Liver (tissue), 9 donors: ENCODE measurements around the gene MAGI1. TPM values are rescaled to one million over a fixed set of nuclear protein-coding genes. Genes with fewer than 3 reads are reported as not detected.

Experiments used
- DNase-seq: peaks from one replicate; pipeline ENCODE4 v3.0.0-alpha.2; 2017; ENCODE audit warnings: low spot score
- H3K27ac ChIP-seq, 2 donors: one replicate each; pipeline ENCODE4 v1.7.0; 2013; ENCODE audit warnings: inconsistent platforms in 2 of 2, low read length in 2 of 2, control low read depth in 1 of 2, low read depth in 1 of 2, mild to moderate bottlenecking in 1 of 2
- H3K27me3 ChIP-seq, 4 donors: one replicate each; pipeline versions ENCODE4 v1.6.1 to v1.7.0; 2013; ENCODE audit warnings: low read length in 3 of 4, inconsistent platforms in 1 of 4, mild to moderate bottlenecking in 1 of 4, moderate library complexity in 1 of 4; ENCODE audit not compliant: control insufficient read depth in 4 of 4, insufficient read depth in 4 of 4
- H3K36me3 ChIP-seq, 4 donors: one replicate each; pipeline versions ENCODE4 v1.6.1 to v1.7.0; 2013; ENCODE audit warnings: low read length in 3 of 4, mild to moderate bottlenecking in 3 of 4, low read depth in 1 of 4, moderate library complexity in 1 of 4; ENCODE audit not compliant: control insufficient read depth in 4 of 4, insufficient read depth in 3 of 4
- H3K4me1 ChIP-seq, 4 donors: one replicate each; pipeline versions ENCODE4 v1.6.1 to v1.7.0; 2013; ENCODE audit warnings: low read length in 3 of 4, mild to moderate bottlenecking in 3 of 4, moderate library complexity in 1 of 4; ENCODE audit not compliant: control insufficient read depth in 4 of 4, insufficient read depth in 4 of 4
- H3K4me3 ChIP-seq, 3 donors: one replicate each; pipeline versions ENCODE4 v1.6.1 to v1.7.0; 2013; ENCODE audit warnings: low read length in 3 of 3, control low read depth in 1 of 3, low read depth in 1 of 3, mild to moderate bottlenecking in 1 of 3
- H3K9ac ChIP-seq, 2 donors: one replicate each; pipeline ENCODE4 v1.7.0; 2013; ENCODE audit warnings: low read length in 2 of 2, mild to moderate bottlenecking in 2 of 2, moderate library complexity in 2 of 2, control low read depth in 1 of 2, low read depth in 1 of 2
- H3K9me3 ChIP-seq, 4 donors: one replicate each; pipeline versions ENCODE4 v1.6.1 to v1.7.0; 2013; ENCODE audit warnings: low read length in 3 of 4; ENCODE audit not compliant: control insufficient read depth in 4 of 4
- EGR1 ChIP-seq, 2 donors: IDR thresholded peaks; 2 replicates each; pipeline ENCODE4 v1.6.1; 2016 to 2018; ENCODE audit warnings: antibody characterized with exemption in 2 of 2, low read depth in 2 of 2
- FOXA1 ChIP-seq: IDR thresholded peaks from 2 replicates; pipeline ENCODE4 v1.6.1; 2016; ENCODE audit warnings: antibody characterized with exemption
- FOXA2 ChIP-seq: IDR thresholded peaks from 2 replicates; pipeline ENCODE4 v1.6.1; 2016; ENCODE audit warnings: antibody characterized with exemption
- HNF4A ChIP-seq, 2 donors: conservative IDR thresholded peaks; 2 replicates each; pipeline ENCODE4 v1.6.1; 2016; ENCODE audit warnings: antibody characterized with exemption in 2 of 2, mild to moderate bottlenecking in 2 of 2
- HNF4G ChIP-seq: IDR thresholded peaks from 2 replicates; pipeline ENCODE4 v1.6.1; 2016; ENCODE audit warnings: antibody characterized with exemption
- JUND ChIP-seq, 2 donors: IDR thresholded peaks; 2 replicates each; pipeline ENCODE4 v1.6.1; 2016; ENCODE audit warnings: antibody characterized with exemption in 2 of 2
- NR2F2 ChIP-seq: IDR thresholded peaks from 2 replicates; pipeline ENCODE4 v1.6.1; 2016; ENCODE audit warnings: antibody characterized with exemption
- RAD21 ChIP-seq, 2 donors: IDR thresholded peaks; 2 replicates each; pipeline ENCODE4 v1.6.1; 2016; ENCODE audit warnings: antibody characterized with exemption in 2 of 2, mild to moderate bottlenecking in 2 of 2
- SP1 ChIP-seq: IDR thresholded peaks from 2 replicates; pipeline ENCODE4 v1.6.1; 2018; ENCODE audit warnings: antibody characterized with exemption, mild to moderate bottlenecking
- WGBS: extraction: QIAGEN DNeasy Blood & Tissue Kit; methylation state at CpG from one replicate; pipeline ENCODE4 v1.1.7; 2013; 5-methylcytosine and 5-hydroxymethylcytosine counted together
- polyA plus RNA-seq, 2 donors: library from polyadenylated mRNA; stranded (reverse) in 1 of 2; unstranded in 1 of 2; fragments of 200-250 nt in 1 of 2; fragments of >200 nt in 1 of 2; fragmentation: Nextera tagmentation in 1 of 2; extraction: Ambion mirVana in 1 of 2; gene quantifications; one replicate each; pipeline versions ENCODE4 v1.2.1 to v1.2.3, GENCODE V29; 2013 to 2015
- total RNA-seq, 2 donors: library from RNA; depleted of rRNA; stranded (reverse); fragments of >200 nt; gene quantifications; one replicate each; pipeline ENCODE4 v1.2.3, GENCODE V29; 2014
- TF ChIP-seq, protein P1 (sequence below): IDR thresholded peaks from 2 replicates; pipeline ENCODE4 v1.6.1; 2016; ENCODE audit warnings: antibody characterized with exemption
- TF ChIP-seq, protein P2 (sequence below): IDR thresholded peaks from 2 replicates; pipeline ENCODE4 v1.6.1; 2016; ENCODE audit warnings: antibody characterized with exemption
- TF ChIP-seq, protein P3 (sequence below): fragments of 150-350 bp; IDR thresholded peaks from 2 replicates; pipeline ENCODE4 v1.5.1; 2017; ENCODE audit warnings: improper control_type of control experiment, low read depth, low read length; ENCODE audit not compliant: missing input control
- TF ChIP-seq, protein P4 (sequence below): IDR thresholded peaks from 2 replicates; pipeline ENCODE4 v1.6.1; 2016; ENCODE audit warnings: antibody characterized with exemption, mild to moderate bottlenecking
- donor health status: healthy.
- donor health status: healthy.
- donor health status: healthy.
- donor health status: healthy.
- donor health status: healthy.

The MAGI1 gene
- total and polyA plus RNA-seq, 4 donors: 9.6 to 68.8 (median 14.0) TPM

DNA sequence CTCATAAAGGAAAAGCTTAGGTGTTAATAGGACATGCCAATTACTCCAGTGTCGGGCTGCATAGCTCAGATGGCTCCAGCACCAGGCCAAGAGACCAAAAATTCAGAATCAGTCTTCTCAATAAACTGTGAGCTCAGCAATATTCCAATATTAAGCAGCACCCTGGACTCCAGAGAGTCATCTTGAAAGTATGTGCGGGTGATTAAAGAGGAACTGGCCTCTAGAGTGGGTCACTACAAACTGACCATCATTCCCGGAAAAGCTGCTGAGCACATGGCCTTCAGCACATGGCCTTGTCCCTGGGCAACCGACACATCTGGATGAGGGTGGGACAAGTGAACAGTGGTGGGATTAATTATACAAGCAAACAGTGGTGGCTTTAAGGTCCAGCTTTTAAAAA, 59.0 kb downstream of the MAGI1 start:
- WGBS: 88% methylated on average over 4 of the region's 4 CpGs
- TF ChIP-seq EGR1 (IDR thresholded peaks at IDR 0.05; ENCODE audit: low read depth in 2 of 2) (no peak), NR2F2 (no peak), JUND (IDR thresholded peaks at IDR 0.05) (no peak)
- TF ChIP-seq, protein P1, sequence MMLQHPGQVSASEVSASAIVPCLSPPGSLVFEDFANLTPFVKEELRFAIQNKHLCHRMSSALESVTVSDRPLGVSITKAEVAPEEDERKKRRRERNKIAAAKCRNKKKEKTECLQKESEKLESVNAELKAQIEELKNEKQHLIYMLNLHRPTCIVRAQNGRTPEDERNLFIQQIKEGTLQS: no peak
- H3K27ac ChIP-seq: no peak overlapping the region

DNA sequence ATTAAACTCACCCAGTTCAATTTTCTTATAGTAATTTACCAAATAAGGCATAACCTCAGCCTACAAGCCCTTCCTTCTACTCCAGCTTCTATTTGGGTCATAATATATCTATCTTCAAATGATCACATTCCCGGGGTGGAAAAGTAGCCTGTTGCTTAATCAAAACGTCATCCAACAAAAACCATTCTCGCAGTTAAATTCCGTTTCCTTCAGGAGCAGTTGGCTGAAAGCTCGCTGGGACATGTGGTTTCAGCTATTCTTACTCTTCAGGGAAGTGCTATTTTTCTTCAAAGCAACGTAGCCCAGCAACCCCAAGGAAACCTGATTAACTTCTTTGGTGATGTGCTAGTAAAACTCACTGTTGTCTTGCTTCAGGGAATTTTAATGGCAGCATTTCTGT, 59.6 kb downstream of the MAGI1 start:
- 79% methylated on average over 6 of the region's 6 CpGs for WGBS
- no peaks in the 10 kb centered on the region for H3K27me3 ChIP-seq

More for the DNA sequence above, 59.0 kb downstream of the MAGI1 start:
- H3K36me3 ChIP-seq: no peaks in the 10 kb centered on the region
- no peak for DNase-seq
- H3K4me1 ChIP-seq: peaks cover 0 to 1% (median 0%) of the 10 kb centered on the region in 4 donors
- H3K4me3 ChIP-seq: no peak overlapping the region
- H3K27me3 ChIP-seq: no peaks in the 10 kb centered on the region
- no peak overlapping the region for H3K9ac ChIP-seq
- no peaks in the 10 kb centered on the region for H3K9me3 ChIP-seq

DNA sequence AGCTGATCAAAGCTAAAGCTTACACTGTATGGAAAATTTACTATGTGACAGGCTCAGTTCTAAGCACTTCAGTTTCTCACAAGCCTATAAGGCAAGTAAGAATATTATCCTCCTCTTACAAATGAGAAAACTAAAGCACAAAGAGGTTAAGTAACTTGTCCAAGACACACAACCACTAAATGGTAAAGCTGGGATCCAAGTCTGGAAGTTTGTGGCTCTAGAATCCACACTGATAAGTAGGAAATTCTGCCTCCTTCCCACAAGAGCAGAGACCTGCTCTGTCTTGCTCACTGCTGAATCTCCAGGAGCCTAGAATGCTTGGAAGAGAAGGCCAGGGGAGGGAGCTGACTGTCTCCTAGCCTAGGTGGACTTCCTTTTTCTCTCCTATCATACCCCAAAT, 60.6 kb downstream of the MAGI1 start:
- Histone ChIP-seq H3K9ac (no peak overlapping the region), H3K4me1 (peaks cover 0 to 1% (median 0%) of the 10 kb centered on the region in 4 donors), H3K9me3 (no peaks in the 10 kb centered on the region), H3K36me3 (peaks cover 0 to 2% (median 0%) of the 10 kb centered on the region in 4 donors), H3K27ac (no peak overlapping the region), H3K27me3 (no peaks in the 10 kb centered on the region), H3K4me3 (no peak overlapping the region)
- TF ChIP-seq, protein P2, sequence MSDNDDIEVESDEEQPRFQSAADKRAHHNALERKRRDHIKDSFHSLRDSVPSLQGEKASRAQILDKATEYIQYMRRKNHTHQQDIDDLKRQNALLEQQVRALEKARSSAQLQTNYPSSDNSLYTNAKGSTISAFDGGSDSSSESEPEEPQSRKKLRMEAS: no peak
- TF ChIP-seq FOXA2 (no peak), HNF4A (conservative IDR thresholded peaks at IDR 0.05) (no peak), FOXA1 (no peak), SP1 (no peak), NR2F2 (no peak), RAD21 (IDR thresholded peaks at IDR 0.05) (no peak), HNF4G (no peak)
- TF ChIP-seq, protein P3, sequence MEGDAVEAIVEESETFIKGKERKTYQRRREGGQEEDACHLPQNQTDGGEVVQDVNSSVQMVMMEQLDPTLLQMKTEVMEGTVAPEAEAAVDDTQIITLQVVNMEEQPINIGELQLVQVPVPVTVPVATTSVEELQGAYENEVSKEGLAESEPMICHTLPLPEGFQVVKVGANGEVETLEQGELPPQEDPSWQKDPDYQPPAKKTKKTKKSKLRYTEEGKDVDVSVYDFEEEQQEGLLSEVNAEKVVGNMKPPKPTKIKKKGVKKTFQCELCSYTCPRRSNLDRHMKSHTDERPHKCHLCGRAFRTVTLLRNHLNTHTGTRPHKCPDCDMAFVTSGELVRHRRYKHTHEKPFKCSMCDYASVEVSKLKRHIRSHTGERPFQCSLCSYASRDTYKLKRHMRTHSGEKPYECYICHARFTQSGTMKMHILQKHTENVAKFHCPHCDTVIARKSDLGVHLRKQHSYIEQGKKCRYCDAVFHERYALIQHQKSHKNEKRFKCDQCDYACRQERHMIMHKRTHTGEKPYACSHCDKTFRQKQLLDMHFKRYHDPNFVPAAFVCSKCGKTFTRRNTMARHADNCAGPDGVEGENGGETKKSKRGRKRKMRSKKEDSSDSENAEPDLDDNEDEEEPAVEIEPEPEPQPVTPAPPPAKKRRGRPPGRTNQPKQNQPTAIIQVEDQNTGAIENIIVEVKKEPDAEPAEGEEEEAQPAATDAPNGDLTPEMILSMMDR: no peak
- TF ChIP-seq, protein P4, sequence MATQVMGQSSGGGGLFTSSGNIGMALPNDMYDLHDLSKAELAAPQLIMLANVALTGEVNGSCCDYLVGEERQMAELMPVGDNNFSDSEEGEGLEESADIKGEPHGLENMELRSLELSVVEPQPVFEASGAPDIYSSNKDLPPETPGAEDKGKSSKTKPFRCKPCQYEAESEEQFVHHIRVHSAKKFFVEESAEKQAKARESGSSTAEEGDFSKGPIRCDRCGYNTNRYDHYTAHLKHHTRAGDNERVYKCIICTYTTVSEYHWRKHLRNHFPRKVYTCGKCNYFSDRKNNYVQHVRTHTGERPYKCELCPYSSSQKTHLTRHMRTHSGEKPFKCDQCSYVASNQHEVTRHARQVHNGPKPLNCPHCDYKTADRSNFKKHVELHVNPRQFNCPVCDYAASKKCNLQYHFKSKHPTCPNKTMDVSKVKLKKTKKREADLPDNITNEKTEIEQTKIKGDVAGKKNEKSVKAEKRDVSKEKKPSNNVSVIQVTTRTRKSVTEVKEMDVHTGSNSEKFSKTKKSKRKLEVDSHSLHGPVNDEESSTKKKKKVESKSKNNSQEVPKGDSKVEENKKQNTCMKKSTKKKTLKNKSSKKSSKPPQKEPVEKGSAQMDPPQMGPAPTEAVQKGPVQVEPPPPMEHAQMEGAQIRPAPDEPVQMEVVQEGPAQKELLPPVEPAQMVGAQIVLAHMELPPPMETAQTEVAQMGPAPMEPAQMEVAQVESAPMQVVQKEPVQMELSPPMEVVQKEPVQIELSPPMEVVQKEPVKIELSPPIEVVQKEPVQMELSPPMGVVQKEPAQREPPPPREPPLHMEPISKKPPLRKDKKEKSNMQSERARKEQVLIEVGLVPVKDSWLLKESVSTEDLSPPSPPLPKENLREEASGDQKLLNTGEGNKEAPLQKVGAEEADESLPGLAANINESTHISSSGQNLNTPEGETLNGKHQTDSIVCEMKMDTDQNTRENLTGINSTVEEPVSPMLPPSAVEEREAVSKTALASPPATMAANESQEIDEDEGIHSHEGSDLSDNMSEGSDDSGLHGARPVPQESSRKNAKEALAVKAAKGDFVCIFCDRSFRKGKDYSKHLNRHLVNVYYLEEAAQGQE: no peak
- no peak for DNase-seq

More for the DNA sequence above, 59.6 kb downstream of the MAGI1 start:
- Histone ChIP-seq H3K36me3 (peaks cover 0 to 2% (median 0%) of the 10 kb centered on the region in 4 donors), H3K9me3 (no peaks in the 10 kb centered on the region), H3K9ac (no peak overlapping the region), H3K4me1 (peaks cover 0 to 1% (median 0%) of the 10 kb centered on the region in 4 donors), H3K27ac (no peak overlapping the region), H3K4me3 (no peak overlapping the region)
- no peak for DNase-seq
- no peak for TF ChIP-seq HNF4G
- TF ChIP-seq EGR1 (IDR thresholded peaks at IDR 0.05; ENCODE audit: low read depth in 2 of 2): no peak
